ENCODE data around the gene TFF3.

The TFF3 gene

DNA sequence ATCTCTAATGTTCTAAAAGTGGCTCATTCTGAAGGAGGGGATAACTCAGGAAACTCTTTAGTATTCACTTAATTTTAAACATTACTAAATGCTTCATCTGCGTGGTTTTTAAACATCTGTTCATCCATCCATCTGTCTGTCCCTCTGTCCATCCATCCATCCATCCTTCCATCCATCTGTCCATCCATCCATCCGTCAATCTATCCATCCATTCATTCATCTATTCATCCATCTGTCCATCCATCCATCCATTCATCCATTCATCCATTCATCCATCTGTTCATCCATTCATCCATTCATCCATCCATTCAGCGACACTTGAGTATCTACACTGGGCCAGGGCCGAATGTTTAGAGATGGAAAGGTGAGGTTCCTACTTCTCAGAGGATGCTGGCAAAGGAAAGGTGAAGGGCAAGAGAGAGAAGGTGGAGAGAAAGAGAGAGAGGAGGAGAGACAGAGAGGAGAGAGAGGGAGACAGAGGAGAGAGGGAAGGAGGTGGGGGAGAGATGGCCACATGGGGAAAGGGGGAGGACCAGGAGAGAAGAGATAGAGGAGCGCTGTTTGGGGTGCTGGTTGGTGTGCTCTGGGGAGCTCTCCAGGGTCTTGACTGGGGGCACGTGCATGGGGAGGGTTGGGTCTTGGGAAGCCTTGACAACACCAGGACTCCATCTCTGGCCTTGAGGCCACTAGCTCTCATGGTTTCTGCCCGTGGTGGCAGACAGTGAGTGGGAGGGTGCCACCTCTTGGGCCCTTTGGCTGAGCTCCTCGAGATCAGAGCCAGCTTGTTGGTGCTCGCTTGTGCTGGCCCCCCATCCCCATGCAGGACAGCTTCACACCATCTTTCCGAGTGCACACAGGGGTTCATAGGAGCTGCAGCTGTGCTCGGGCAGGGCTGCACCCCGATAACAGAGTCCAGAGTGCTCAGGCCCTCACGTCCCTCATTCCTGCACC lies 50.7 kb downstream of the TFF3 start:
- DNase-seq: no peak

DNA sequence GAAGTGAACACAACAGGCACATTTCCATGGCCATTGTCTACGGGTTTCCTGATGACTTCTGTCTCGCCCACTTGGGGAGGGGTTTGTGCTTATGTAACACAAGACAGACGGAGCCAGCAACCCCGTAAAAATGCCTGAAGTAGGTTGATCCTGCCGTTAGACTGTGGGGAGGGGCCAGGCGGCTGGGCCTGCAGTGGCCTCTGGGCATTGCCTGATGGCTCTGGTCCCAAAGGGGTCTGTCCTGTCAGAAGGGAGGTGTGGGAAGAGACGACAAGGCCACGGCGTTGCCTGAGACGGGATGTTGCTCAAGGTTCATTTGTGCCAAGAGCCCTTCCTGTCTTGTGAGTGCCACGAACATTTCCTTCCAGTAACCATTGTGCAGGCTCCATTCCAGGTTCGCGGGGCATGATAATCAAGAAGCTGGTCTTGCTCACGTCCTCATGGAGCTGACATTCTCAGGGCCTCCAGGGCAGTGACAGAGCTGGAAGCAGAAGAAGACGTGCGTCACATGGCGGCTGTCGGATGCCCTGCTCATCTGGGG lies 51.5 kb downstream of the TFF3 start:
- DNase-seq: no peak

DNA sequence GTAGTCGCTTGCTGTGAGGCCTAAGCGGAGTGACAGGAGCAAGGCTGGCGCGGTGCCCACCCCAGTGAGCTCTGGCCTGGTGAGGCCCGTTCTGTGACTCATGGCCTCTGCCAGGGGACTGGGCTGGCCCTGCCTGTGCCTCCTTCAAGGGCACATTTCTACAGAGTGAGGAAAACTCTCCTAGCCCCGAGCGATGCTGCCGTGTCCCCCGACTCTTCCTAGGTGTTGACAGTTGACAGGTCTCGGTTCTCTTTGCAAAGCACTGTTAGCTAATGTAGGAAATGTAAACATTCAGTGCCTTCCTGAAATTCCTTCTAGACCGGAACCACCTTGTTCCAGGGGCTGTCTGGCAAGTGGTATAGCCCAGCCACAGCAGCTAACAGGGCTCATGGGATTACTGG lies 52.4 kb downstream of the TFF3 start:
- peak; percentile 42 for DNase-seq

DNA sequence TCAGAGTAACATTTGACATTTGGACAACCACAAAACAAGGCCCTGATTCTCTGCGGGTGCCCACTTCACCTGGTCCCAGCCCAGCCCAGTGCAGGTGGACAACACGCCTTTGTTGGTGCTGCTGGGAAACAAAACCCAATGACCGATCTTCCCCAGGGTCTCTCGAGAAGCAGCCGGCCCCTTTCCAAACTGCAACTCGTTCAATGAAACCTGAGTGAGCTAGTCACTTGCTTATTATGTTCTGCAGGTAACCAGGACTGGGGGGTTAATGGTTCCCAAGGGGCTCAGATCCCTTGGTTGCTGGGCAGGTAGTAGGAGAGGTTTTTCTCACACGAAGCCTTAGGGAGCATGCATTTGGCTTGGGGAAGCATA lies 53.4 kb downstream of the TFF3 start:
- peak; percentile 45 for DNase-seq
